HG03520 (cell line): Measurements from ENCODE around the gene ZFP1.

ENCODE experiments used
- ATAC-seq: cut with Tn5 transposase; IDR thresholded peaks from one replicate; pipeline ENCODE4 v1.9.1; 2021; ENCODE audit warnings: mild to moderate bottlenecking, moderate library complexity; ENCODE audit not compliant: unreplicated experiment

ZFP1 gene

DNA sequence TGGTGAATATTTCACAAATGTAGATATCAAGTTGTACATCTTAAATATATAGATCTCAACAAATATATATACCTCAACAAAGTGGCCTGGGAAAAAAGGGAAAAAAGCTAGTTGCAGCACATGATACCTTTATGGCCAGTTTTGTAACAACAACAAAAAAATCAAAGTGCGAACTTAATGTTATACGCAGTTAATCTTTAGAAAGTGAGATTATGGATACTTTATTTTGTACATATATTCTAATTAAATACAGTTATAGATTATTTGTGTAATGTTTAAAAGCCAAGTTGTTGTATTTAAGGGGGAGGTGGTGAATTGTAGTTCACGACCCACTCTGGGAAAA is 385 bp upstream of the ZFP1 start:
- ATAC-seq = no peak

DNA sequence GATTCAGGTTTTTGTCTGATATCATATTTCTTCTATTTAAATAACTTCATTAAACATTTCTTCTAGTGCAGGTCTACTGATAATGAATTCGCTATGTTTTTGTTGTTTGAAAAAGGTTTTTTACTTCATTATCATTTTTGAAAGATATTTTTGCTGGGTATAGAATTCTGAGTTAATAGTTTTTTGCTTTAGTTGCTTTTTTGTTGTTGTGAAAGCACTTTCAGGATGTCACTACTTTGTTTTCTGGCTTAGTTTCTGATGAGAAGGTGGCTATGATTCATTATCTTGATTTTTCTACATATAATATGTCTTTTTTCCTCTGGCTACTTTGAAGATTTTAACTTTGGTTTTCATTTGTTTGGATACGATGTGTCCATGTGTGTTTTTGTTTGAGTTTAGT is 3.5 kb downstream of the ZFP1 start:
- no peak for ATAC-seq

DNA sequence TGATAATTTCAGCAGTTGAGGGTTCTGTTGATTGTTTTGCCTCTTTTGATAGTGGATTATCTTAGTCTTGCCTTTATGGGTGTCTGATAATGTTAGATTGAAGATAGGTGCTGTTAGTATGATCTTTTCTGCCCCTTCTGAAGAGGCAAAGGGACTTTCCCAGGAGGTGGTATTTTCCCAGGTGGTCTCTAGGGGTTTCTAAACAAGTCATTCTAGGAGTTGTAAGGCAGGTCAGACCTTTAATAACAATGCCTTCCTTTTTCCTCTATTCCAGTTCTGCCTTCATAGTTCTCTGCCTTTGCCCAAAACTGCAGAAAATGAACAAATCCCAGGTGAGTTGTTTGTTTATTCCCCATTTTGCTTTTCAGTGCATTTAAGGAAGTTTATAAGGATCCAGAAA is 4.3 kb downstream of the ZFP1 start:
- no peak for ATAC-seq

DNA sequence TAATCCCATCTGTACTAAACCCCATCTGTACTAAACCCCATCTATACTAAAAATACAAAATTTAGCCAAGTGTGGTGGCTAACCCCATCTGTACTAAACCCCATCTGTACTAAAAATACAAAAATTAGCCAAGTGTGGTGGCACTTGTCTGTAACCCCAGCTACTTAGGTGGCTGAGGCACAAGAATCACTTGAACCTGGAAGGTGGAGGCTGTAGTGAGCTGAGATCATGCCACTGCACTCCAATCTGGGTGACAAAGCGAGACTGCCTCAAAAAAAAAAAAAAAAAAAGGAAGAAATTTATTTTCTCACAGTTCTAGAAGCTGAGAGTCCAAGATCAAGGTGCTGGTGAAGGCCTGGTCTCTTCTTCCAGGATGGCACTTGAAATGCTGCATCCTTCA is 12.1 kb downstream of the ZFP1 start:
- no peak for ATAC-seq

DNA sequence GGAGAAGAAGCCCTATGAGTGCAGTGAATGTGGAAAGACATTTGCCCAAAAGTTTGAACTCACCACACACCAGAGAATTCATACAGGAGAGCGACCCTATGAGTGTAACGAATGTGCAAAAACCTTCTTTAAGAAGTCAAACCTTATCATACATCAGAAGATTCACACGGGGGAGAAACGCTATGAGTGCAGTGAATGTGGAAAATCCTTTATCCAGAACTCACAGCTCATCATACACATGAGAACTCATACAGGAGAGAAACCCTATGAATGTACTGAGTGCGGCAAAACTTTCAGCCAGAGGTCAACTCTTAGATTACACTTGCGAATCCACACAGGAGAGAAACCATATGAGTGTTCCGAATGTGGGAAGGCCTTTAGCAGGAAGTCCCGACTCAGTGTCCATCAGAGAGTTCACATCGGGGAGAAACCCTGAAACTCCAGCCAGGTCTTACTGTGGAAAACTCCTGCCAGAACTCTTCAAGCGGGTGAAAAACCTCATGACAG is 21.6 kb downstream of the ZFP1 start:
- ATAC-seq = no peak

DNA sequence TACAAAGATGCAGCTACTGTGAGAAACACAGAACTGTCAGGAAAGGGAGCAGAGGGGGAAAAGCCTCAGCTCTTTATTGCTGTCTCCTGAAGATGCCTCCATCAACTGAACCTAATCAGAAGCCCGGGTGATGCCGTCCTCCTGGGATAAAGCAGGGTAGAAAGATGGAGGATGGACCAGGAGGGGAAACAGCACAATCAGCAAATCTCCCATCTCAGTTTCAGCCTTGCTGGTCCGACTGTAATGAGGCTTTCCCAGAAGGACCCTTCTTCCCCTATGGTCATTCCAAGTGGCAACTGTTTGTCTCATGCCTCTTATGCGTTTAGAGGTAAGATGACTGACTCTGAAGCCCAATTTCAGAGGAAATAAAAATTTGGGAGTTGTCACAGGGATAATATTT is 24.3 kb downstream of the ZFP1 start:
- no peak for ATAC-seq

DNA sequence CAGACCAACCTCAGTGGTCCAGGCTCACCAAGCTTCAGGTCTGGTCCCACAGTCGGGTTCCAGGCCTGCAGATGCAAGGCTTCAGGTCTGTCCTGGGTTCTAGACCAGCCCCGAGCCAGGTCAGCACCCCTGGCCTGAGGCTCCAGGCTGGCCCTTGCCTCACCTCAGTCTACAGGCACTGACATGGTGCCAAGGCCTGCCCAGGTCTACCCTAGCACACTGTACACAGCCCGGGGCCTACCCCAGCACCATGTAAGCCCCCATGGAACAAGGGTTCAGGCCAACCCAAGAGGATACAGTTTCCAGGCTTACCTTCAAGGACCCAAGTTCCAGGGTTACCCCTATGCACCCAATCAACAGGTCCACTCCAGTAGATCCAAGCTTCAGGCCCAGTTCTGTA is 26.8 kb downstream of the ZFP1 start:
- ATAC-seq = no peak

DNA sequence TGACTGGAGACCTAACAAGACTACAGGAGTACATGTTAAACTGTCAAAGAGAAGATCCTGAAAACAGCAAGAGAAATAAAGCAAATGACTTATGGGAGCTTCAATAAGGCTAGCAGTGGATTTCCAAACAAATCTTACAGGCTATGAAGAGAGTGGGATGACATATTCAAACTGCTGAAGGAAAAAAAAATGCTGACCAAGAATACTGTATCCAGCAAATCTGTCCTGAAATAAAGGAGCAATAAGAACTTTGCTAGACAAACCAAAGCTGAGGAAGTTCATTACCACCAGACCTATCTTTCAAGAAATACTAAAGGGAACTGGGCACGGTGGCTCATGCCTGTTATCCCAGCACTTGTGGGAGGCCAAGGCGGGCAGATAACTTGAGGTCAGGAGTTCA is 28.6 kb downstream of the ZFP1 start:
- ATAC-seq = no peak

DNA sequence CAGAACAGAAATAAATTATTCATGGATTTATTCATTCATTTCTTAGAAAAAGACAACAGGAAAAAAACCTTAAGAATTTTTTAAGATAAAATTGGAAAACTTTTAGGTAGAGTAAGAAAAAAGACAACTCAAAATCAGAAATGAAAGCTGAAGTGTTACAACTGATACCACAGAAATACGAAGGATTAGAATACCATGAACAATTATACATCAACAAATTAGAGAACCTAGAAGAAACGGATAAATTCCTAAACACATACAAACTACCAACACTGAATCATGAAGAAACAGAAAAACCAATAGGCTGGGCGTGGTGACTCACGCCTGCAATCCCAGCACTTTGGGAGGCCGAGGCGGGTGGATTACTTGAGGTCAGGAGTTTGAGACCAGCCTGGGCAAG is 30.9 kb downstream of the ZFP1 start:
- no peak for ATAC-seq

DNA sequence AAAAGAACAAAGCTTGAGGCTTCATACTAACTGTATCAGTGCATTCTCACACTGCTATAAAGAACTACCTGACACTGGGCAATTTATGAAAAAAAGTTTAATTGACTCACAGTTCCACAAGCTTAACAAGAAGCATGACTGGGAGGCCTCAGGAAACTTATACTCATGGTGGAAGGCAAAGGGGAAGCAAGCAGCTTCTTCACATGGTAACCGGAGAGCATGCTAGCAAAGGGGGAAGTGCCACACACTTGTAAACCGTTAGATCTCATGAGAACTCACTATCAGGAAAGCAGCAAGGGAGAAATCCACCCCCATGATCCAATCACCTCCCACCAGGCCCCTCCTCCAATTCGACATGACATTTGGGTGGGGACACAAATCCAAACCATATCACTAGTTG is 33.3 kb downstream of the ZFP1 start:
- ATAC-seq = no peak

DNA sequence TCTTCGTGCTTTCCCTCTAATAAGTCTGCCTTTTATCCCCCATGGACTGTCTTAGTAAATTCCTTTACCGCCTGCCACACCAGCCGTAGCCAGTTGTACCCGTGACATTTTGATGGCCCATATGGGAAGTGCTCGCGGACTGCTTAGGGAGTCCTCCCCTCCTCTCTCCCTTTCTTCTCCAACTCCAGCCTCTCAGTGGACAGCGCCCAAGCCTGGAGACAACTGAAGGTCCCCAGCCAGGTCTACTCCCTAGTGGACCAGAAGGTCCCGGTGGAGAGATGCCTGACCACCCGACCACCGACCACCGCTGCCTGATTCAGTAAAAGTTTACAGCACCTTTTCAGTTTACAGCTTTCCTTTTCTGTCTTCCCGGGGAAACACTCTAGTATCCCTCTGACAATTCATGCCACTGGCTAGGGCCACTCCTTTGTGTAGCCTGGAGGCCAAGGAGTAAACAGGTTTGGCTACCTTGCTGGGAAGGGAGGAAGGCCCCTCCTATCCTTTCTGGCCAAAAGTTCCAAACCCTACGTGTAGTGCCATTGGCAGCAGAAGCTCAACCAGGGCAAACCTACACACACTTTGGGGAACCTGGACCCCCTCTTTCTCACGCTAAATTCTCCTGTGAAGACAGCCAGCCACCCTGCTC is 40.6 kb downstream of the ZFP1 start:
- ATAC-seq = no peak

DNA sequence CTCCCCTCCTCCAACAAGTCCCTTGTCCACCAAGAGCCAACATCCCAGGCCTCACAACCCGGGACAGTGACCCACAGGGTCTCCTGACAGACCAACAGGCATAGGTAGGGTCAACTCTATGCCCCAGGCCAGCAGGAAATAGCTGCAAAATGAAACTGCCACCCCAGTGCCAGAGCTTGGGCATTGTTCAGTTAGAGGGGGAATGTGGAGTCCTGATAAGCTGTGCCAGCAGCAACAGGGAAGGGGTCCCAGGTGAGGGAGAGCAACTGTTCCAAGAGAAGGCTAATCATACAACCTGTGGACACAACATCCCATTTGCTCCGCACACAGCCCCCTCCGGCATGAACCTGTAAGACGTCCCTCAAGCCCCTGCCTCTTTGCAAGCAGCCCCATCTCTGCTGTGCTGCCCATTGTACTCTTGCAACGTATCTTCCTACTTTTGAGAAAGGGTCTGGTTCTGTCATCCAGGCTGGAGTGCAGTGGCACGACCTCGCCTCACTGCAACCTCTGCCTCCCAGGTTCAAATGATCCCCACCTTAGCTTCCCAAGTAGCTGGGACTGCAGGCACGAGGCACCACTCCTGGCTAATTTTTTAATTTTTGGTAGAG is 41.4 kb downstream of the ZFP1 start:
- no peak for ATAC-seq

DNA sequence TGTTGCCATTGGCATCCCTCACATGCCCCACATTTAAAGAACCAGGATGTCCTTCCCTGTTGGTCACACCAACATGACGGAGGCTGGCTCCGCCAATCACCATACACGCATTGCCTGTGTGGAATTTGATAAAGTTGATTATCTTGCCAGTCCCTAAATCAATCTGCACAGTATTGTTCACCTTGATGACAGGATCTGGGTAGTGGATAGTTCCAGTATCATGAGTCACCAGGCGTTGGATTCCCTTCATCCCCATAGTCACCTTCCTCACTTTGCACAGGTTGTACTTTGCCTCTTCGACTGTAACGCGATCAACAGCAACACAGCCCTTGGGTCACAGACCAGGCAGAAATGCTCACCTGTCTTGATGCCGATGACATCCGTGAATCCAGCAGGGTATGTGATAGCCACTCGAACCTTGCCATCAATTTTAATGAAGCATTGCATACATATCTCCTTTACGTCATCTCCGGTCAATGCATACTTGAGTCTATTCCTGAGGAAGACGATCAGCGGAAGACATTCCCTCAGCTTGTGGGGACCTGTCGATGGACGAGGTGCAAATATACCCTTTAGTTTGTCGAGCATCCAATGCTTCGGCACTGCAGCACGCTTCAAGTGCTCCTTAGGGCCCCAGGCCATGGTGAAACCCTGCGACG is 44.4 kb downstream of the ZFP1 start:
- no peak for ATAC-seq

DNA sequence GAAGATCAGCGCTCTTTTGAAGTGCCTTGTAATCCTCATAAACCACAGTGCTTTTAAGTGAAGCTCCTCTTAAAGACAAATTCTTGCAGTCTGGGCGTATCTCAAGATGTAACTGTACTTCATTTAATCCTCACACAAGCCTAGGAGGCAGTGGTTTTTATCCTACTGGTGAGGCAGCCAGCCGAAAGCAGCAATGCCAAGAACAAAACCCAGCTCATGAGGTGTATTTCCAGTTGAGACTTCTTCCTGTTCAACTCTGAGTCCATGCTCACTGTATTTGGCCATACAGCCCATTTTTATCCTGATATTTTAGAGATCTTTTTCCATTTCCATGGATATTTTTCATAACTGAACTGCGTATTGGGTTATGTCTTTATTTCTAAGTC is 44.9 kb downstream of the ZFP1 start:
- no peak for ATAC-seq

DNA sequence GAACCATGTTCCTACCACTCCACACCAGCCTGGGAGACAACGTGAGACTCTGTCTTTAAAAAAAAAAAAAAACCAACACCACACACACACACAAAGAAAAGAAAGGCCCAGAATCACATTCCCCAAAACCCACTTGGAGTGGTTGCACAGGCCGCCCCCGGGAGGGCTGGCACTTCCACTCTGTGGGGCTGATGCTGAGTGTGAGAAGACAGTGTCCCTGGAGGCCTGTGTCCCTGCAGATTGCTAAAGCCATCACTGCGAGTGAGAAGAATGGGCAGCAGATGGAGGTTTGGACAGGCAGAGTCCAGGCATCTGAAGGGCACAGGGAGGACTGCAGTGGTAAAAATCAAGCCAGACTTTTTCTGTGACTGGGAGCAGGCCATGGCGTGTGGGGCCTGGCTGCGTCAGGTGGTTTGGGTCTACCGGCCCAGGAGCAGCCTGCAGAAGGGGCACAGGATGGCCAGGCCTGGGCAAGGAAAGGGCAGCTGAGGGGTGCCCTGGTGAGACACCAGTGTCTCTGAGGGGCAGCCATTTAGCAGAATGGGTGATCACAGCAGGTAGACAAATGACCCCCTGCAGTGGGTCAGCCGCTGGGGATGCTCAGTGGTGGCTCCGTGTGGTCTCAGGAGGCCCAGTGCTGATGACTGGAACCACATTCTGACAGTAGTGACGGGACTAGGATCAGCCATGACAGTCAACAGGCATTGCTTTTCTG is 45.6 kb downstream of the ZFP1 start:
- no peak for ATAC-seq

DNA sequence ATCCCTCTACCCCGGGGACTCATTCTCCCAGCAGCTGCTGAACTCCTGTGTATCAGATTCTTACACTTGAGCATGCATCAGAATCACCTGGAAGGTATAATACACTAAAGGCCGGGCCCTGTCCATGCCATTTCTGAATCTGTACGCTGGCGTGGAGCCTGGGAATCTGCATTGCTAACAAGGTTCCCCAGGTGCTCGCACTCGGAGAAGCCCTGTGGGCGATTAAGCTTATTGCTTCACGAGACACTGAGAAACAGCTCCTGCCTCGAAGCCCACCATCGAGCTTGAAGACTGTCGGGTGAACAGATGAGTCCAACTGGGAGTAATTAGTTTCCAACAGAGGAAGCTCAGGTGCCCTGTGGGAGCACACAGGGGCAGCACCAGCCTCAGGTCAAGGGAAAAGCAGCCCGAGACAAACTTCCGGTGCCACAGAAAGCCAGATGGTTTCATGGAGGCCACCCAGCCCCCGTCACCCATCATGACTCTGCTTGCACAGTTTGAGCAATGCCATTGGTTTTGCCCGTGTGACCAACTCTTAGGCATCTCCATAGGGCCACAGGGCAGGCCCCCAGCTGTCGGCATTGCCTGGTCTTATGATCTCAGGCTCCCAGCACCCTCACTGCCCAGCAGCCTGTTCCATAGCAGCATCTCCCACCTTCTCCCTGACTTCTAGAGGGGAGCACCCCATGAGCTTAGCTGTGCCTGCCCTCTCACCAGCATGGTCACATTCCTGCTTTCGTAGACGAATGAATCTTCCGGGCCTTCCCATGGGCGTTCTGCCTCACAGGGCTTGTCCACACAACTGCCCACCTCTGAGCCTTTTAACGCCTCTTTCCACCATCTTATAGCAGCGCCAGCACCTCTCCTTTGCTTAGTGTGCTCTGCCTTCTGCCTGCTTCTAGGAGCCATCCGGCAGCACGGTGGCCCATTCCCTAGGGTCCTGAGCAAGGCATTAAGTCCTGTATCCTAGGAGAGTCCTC is 47.8 kb downstream of the ZFP1 start:
- no peak for ATAC-seq

DNA sequence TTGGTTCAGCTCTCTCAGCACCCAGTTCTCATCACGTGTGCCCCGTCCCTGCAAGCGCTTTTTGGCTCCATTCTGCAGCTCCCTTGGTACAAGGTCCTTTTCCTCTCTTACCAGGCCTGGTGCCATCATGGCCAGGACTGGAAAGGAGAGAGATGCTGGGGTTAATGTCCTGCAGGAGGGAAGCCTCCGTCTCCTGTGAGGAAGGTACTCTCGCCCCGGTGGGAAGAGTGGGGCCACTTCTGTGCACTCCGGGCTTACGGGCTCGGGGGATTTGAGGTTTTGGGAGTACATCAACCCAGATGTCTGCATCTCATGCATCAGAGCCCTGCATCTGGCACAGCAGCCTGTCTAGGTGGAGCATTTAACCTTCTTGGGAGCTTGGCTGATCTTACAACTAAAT is 48.5 kb downstream of the ZFP1 start:
- no peak for ATAC-seq

DNA sequence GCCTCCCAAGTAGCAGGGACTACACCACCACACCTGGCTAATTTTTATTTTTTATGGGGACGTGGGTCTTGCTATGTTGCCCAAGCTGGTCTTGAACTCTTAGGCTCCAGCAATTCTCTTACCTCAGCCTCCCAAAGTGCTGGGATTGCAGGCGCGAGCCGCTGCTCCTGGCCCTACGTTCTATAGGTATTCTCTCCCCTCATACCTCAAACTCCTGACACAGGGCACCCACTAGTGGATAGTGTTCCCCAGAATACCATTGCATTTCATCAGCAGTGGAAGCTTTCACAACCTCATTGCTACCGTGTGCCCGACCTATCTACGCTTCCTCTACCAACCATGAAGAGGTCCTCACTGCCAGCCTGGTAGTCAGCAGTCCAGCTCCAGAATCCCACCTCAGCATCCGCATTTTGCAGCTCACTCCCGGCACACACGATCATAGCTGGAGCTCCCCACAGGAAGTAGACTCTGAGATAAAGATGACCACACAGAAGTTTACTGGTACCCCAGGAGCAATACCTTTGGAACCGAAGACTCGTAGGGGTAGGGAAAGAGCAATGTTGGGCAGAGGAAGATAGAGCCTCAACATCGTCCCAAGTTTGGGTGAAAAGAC is 49.3 kb downstream of the ZFP1 start:
- ATAC-seq = no peak

DNA sequence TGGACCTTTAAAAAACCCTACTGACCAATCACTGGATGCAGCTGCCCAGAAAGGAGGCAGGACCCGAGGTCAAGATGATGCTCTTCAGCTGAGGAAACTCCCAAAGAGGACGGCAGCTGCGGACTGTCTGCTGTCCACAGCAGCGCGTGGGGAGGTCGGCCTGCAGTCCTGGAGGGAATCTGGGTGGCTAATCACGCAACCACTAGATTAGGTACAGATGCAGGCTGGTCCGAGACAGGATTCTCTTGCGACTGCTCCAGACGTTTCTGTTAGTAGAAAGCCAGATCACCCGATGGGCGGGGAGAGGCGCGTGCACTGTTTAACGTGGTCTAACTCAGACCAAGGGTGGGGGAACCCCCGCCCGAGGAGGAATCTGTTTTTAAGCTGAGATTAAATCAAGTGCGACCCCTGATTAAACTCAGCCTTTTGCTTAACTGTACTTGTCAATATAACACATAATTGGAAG is 49.8 kb downstream of the ZFP1 start:
- ATAC-seq = no peak

DNA sequence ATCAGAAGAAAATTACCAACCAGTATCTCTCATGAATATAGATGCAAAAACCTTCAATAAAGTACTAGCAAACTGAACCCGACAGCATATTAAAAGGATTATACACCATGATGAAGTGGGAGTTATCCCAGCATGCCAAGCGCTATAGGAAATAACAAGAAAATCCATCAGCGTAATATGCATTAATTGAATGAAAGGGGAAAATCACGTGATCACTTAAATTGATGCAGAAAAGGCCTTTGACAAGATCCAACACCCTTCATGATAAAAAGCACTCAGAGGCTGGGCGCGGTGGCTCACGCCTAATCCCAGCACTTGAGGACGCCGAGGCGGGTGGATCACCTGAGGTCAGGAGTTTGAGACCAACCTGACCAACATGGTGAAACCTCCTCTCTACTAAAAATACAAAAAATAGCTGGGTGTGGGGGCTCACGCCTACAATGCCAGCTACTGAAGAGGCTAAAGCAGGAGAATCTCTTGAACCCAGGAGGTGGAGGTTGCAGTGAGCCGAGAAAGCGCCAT is 53.8 kb downstream of the ZFP1 start:
- no peak for ATAC-seq
